Measurements from ENCODE around the gene EEIG1. TPM values are rescaled to one million over a fixed set of nuclear protein-coding genes. Genes with fewer than 3 reads are reported as not detected.
A peak's percentile ranks its signal among the peaks of the same experiment; 100 is the strongest.

EEIG1 gene
- total and polyA plus RNA-seq, 9 of the 15 experiments (the other 6 are each of a cell fraction or from before 2014, with no cell fraction given) = 0.17 to 16.7 (median 3.6) TPM

GRCh38 chr9:127961613-127962155, 19.1 kb downstream of the EEIG1 start:
- BruUV-seq (replicated peaks) = no TSS peak
- Histone ChIP-seq H3K4me3 (no peak overlapping the region), H3K4me1 (replicated peaks in 1 of 2; ENCODE audit: control insufficient read depth in 2 of 2, insufficient read depth in 2 of 2, low read length in 2 of 2) (peaks cover 29 to 52% of the 10 kb centered on the region in 2 experiments), H3K27me3 (ENCODE audit: control insufficient read depth in 2 of 2, insufficient read depth in 2 of 2, low read length in 2 of 2) (no peaks in the 10 kb centered on the region), H4K20me1 (replicated peaks; ENCODE audit: control insufficient read depth, insufficient read depth, low read length) (peaks cover 4% of the 10 kb centered on the region; the same call in 1 of the 2 replicates), H3K4me2 (ENCODE audit: insufficient read depth, low read length) (no peak overlapping the region), H3K9me1 (ENCODE audit: control insufficient read depth, insufficient read depth, low read length) (no peaks in the 10 kb centered on the region), H3K36me3 (ENCODE audit: control insufficient read depth, insufficient read depth, low read length) (no peaks in the 10 kb centered on the region), H3K9me3 (replicated peaks; ENCODE audit: control insufficient read depth, insufficient read depth, low read depth, low read length) (no peaks in the 10 kb centered on the region), H3K79me2 (ENCODE audit: control insufficient read depth, insufficient read depth, low read length) (peaks cover 69% of the 10 kb centered on the region), H2AFZ (ENCODE audit: low read depth, low read length) (no peak overlapping the region), H3K27ac (ENCODE audit: extremely low read depth, low read depth, low read length) (no peak overlapping the region), H3K9ac (ENCODE audit: insufficient read depth in 1 of 2, low read depth in 2 of 2, low read length in 2 of 2) (0 out of 4 replicates have a peak overlapping the region, but pooled peaks of 1 of the 2 experiments have one; percentile 22)
- ChIA-PET CTCF (ENCODE audit: low intra/inter-chr PET ratio) (no interaction called here), POLR2A (interaction anchor here (0.6 to 1.6 kb wide), 7 partner anchors 9 to 353 kb away, joined by 3 to 6 read pairs (median 3); partner anchors contain the start of gene EEIG1)
- DNase-seq (ENCODE audit: extremely low read depth in 1 of 4, low spot score in 3 of 4) = no peak
- intact Hi-C loops (cut with micrococcal nuclease) = no loop called here
- in situ Hi-C loops (cut with MboI) = loop anchor here (10.0 kb wide), 1 partner anchor 73 kb away; no protein-coding TSS in a partner anchor
- FAIRE-seq = no peak
- 89% methylated on average over 13 of the region's 13 CpGs for WGBS (ENCODE audit: insufficient coverage, low coverage, missing lambda C conversion rate)
- ATAC-seq = no peak
- TF ChIP-seq HMGN3 (IDR thresholded peaks at IDR 0.05; ENCODE audit: borderline replicate concordance, extremely low read depth, insufficient read length, low read depth, low read length) (no peak), BCOR (IDR thresholded peaks at IDR 0.05) (peak; percentile 60; the same call in 1 of the 2 replicates), NONO (IDR thresholded peaks at IDR 0.05; ENCODE audit: low read depth in 2 of 2, low read length in 1 of 2) (no peak), CEBPG (CRISPR knock-in tag; IDR thresholded peaks at IDR 0.05) (no peak), CEBPG (tag; conservative IDR thresholded peaks at IDR 0.05 in 1 of 2, IDR thresholded peaks at IDR 0.05 in 1 of 2) (no peak), ZNF316 (IDR thresholded peaks at IDR 0.05) (peak; percentile 0; the same call in 1 of the 2 replicates)

Data from K562 (cell line).